Uterus (tissue), 2 donors: Measurements from ENCODE around the gene MAGI3.

Source experiments
- POLR2A ChIP-seq, 2 donors: fragments of 450-650 bp; IDR thresholded peaks; one replicate each; pipeline ENCODE4 v1.6.1; 2016; ENCODE audit warnings: antibody characterized with exemption in 2 of 2, mild to moderate bottlenecking in 1 of 2, moderate library complexity in 1 of 2
- TF ChIP-seq, protein P1 (sequence below), 4 experiments: fragments of 200-600 bp in 2 of 4; fragments of 450-650 bp in 2 of 4; sonication (generic) in 2 of 4; IDR thresholded peaks; one replicate each; pipeline ENCODE4 v1.5.1; 2016 to 2019; ENCODE audit warnings: antibody characterized with exemption in 4 of 4, mild to moderate bottlenecking in 2 of 4, moderate library complexity in 1 of 4

GRCh38 chr1:113403065-113403464 lies 12.8 kb downstream of the MAGI3 start:
- TF ChIP-seq, protein P1, sequence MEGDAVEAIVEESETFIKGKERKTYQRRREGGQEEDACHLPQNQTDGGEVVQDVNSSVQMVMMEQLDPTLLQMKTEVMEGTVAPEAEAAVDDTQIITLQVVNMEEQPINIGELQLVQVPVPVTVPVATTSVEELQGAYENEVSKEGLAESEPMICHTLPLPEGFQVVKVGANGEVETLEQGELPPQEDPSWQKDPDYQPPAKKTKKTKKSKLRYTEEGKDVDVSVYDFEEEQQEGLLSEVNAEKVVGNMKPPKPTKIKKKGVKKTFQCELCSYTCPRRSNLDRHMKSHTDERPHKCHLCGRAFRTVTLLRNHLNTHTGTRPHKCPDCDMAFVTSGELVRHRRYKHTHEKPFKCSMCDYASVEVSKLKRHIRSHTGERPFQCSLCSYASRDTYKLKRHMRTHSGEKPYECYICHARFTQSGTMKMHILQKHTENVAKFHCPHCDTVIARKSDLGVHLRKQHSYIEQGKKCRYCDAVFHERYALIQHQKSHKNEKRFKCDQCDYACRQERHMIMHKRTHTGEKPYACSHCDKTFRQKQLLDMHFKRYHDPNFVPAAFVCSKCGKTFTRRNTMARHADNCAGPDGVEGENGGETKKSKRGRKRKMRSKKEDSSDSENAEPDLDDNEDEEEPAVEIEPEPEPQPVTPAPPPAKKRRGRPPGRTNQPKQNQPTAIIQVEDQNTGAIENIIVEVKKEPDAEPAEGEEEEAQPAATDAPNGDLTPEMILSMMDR (IDR thresholded peaks at IDR 0.05), result no peak
- no peak for TF ChIP-seq POLR2A (IDR thresholded peaks at IDR 0.05)
